ENCODE results near the gene IL6ST.

- TF ChIP-seq SP1 (IDR thresholded peaks at IDR 0.05), result no peak
- TF ChIP-seq PKNOX1 (IDR thresholded peaks at IDR 0.05), result no peak
- TF ChIP-seq ARNT (IDR thresholded peaks at IDR 0.05), result no peak
- no peak for TF ChIP-seq SUZ12 (IDR thresholded peaks at IDR 0.05)
- TF ChIP-seq ELF4 (IDR thresholded peaks at IDR 0.05), result no peak
Measured at GRCh38 chr5:55932700-55933099, 62.1 kb downstream of the IL6ST start.
